Ovary (tissue), 3 donors: ENCODE data around the gene MORC2.

ENCODE experiments used
- CTCF ChIP-seq, 3 donors: fragments of 450-650 bp in 2 of 3; fragments of 200-600 bp in 1 of 3; IDR thresholded peaks; one replicate each; pipeline versions ENCODE4 v1.5.1 to v1.8.0; 2016 to 2022; ENCODE audit warnings: antibody characterized with exemption in 3 of 3, mild to moderate bottlenecking in 1 of 3
- EP300 ChIP-seq: sonication (generic); formaldehyde crosslinking; IDR thresholded peaks from one replicate; pipeline ENCODE4 v1.6.1; 2017; ENCODE audit warnings: antibody characterized with exemption
- POLR2A ChIP-seq: fragments of 450-650 bp; IDR thresholded peaks from one replicate; pipeline ENCODE4 v1.6.1; 2017; ENCODE audit warnings: antibody characterized with exemption, mild to moderate bottlenecking, moderate library complexity
- donor health status: DM: no; HTN: no; CAD: no.

GRCh38 chr22:30930228-30930627 is 38.3 kb downstream of the MORC2 start:
- TF ChIP-seq CTCF (IDR thresholded peaks at IDR 0.05) (no peak), EP300 (no peak), POLR2A (no peak)
